ENCODE measurements around the gene MAP2K2.

The MAP2K2 gene

DNA sequence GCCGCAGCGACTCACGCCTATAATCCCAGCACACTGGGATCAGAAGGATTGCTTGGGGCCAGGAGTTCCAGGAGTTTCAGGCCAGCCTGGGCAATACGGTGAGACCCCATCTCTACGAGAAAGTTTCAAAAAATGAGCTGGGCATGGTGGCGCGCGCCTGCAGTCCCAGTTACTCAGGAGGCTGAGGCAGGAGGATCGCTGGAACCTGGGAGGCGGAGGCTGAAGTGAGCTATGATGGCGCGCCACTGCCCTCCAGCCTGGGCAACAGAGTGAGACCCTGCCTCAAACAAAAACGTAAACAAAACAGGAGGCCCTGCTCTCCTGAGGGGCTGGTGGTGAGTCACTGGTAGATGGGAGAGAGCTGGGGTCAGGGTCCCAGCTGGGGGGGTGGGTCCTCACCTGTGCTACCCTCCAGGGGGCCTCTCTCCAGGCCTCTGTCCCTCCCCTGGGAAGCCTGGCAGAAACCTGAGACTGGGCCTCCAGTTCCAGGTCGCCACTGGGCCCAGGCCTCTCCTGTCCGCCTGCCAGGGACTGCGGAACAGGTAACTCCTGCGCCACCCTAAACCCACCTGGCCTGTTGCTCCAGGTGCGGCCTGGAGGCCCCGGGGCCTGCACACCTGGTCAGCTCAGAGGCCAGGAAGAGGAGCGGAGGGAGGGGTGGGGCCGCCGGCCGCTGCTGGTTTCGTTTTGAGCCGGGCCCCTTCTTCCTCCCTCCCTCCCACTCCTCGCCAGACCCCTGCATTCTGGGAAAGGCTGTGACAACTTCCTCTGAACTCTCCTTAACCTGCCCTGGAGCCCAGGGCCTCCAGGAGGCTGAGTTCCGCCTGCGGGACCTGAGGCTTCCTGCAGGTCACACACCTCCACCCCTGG is 40.0 kb downstream of the MAP2K2 start:
- Mint-ChIP-seq H3K4me1 (ENCODE audit: low read depth) (peaks cover 28% of the 10 kb centered on the region), H3K36me3 (ENCODE audit: low read depth) (peaks cover 1% of the 10 kb centered on the region), H3K4me3 (peak overlapping the region; percentile 53), H3K27ac (peak overlapping the region; percentile 72), H3K27me3 (ENCODE audit: low read depth) (no peaks in the 10 kb centered on the region), H3K9me3 (no peaks in the 10 kb centered on the region)

DNA sequence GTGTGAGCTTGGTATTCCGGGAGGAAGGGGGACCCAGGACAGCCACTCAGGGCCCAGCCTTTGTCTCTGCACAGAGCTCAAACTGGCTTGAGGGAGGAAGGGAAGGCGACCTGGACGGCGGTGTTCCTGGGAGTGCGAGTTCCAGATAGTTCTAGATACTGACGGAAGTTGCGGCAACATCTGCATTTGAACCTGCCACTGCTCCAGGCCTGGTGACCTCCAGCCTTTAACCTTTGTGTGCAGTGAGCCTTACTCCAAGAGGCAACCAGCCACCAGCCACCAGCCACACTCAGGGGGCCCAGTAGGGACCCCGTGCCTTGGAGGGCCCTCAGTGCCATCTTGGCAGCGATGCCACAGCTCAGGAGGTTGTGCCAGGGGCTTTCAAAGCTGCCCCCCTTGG is 41.8 kb downstream of the MAP2K2 start:
- H3K4me3 Mint-ChIP-seq = no peak overlapping the region
- peaks cover 29% of the 10 kb centered on the region for H3K4me1 Mint-ChIP-seq (ENCODE audit: low read depth)
- H3K27ac Mint-ChIP-seq = no peak overlapping the region
- no peaks in the 10 kb centered on the region for H3K36me3 Mint-ChIP-seq (ENCODE audit: low read depth)
- H3K9me3 Mint-ChIP-seq = no peaks in the 10 kb centered on the region
- no peaks in the 10 kb centered on the region for H3K27me3 Mint-ChIP-seq (ENCODE audit: low read depth)

DNA sequence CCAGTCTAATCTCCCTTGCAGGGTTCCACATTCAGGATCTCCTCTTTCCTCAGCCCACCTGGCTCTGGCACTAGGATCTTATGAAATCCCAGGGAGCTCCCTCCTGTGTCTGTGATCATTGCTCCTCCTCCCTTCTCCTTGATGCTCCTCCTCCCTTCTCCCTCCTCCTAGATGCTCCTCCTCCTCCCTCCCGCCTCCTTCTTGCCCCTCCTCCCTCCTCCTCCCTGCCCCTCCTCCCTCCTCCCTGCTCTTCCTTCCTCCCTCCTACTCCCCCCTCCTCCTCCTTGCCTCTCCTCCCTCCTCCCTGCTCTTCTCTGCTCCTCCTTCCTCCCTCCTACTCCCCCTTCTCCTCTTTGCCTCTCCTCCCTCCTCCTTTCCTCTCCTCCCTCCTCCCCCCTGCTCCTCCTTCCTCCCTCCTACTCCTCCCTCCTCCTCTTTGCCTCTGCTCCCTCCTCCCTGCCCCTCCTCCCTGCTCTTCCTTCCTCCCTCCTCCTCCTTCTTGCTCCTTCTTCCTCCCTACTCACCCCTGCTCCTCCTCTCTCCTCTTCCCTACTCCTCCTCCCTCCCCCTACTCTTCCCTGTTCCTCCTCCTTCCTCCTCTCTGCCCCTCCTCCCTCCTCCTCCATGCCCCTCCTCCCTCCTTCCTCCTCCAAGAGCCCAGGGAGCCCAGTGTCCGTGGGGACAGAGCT is 42.3 kb downstream of the MAP2K2 start:
- Mint-ChIP-seq H3K27me3 (ENCODE audit: low read depth) (no peaks in the 10 kb centered on the region), H3K36me3 (ENCODE audit: low read depth) (no peaks in the 10 kb centered on the region), H3K27ac (peak overlapping the region; percentile 31), H3K9me3 (no peaks in the 10 kb centered on the region), H3K4me1 (ENCODE audit: low read depth) (peaks cover 34% of the 10 kb centered on the region), H3K4me3 (no peak overlapping the region)

DNA sequence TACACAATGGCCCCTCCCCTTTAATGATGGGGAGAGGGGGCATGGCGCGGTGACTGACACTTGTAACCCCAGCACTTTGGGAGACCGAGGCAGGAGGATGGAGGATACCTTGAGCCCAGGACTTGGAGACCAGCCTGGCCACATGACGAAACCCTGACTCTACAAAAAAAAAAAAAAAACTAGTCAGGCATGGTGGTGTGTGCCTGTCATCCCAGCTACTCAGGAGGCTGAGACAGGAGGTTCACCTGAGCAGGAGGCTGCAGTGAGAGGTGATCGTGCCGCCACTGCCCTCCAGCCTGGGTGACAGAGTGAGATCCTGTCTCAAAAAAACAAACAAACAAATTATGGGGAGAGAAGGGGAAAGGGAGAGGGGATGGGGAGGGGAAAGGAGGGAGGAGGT is 43.4 kb downstream of the MAP2K2 start:
- no peak overlapping the region for H3K27ac Mint-ChIP-seq
- H3K27me3 Mint-ChIP-seq (ENCODE audit: low read depth) = no peaks in the 10 kb centered on the region
- peaks cover 29% of the 10 kb centered on the region for H3K4me1 Mint-ChIP-seq (ENCODE audit: low read depth)
- H3K36me3 Mint-ChIP-seq (ENCODE audit: low read depth) = no peaks in the 10 kb centered on the region
- no peak overlapping the region for H3K4me3 Mint-ChIP-seq
- H3K9me3 Mint-ChIP-seq = no peaks in the 10 kb centered on the region

DNA sequence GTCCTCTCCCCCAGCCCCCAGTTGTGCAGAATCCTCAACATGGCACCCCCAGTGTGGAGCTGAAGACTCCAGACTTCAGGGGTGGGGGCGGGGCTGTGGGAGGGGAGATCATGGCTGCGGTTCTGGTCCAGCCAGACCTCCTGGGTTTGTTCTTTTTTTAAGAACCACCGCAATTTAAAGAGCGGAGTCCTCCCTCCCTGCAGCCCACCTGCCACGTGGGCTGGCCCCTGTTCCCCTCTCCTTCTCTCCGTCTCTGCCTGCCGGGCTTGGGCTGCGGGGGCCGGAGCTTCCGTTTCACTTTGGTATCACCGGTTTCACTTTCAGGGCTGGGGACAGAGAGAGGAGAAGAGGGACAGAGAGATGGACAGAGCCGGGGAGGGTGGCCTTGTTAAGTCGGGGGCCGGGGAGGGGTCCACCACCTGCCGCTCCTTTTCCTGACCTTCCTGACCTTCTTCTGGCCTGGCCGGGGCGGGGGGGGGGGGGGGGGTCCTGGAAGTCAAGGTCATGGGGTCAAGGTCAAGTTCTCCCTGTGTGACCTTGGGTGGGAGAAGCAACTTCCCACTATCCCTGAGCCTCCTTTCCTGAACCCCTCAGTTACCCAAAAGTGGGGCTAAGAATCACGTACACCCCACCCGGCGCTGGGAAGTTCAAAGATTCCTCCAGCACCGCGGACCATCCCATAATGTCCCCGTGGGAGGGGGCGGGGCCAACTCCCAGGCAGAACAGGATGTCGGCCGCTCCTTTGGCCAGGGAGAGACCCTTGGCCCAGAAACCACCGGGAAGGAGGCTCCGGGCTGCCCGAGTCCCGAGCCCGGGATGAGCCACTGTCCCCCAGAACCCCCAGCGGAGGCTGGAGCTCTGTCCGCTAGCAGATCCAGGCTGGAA is 45.9 kb downstream of the MAP2K2 start:
- Mint-ChIP-seq H3K27me3 (ENCODE audit: low read depth) (no peaks in the 10 kb centered on the region), H3K4me1 (ENCODE audit: low read depth) (peaks cover 28% of the 10 kb centered on the region)

DNA sequence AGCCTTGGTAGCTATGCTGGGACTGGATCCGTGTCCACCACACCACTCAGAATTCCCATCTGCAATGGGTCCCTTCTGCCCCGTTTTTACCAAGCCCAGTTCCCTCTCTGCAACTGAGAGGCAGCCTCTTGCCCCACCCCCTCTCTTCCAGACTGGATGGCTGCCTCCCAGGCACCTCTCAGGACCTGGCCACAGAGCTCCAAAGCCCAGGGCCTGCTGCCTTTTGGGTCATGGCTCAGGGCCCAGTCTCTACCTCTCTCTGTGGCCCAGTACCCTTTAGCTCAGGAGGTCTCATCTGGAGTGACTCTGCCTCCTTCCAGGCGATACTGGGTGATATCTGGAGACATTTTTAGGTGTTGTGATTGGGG is 46.9 kb downstream of the MAP2K2 start:
- Mint-ChIP-seq H3K27me3 (ENCODE audit: low read depth) (no peaks in the 10 kb centered on the region), H3K4me3 (no peak overlapping the region)

More for the DNA sequence above, 45.9 kb downstream of the MAP2K2 start:
- Mint-ChIP-seq H3K4me3 (peak overlapping the region; percentile 77), H3K36me3 (ENCODE audit: low read depth) (no peaks in the 10 kb centered on the region), H3K27ac (peak overlapping the region; percentile 90), H3K9me3 (no peaks in the 10 kb centered on the region)

DNA sequence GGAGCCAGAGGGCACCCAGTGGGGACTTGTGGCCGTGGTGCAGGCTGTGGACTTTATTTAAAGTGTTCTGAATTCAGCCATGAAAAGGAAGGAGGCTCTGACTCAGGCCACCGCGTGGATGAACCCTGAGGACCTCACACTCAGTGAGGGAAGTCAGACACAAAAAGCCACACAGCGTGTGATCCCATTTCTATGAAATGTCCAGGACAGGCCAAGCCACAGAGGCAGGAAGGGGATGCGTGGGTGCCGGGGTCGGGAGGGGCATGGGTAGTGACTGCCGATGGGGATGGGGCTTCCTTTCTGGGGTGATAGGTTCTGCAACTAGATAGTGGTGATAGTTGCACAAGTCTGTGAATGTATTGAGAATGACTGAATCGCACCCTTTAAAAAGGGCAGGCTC is 48.5 kb downstream of the MAP2K2 start:
- peak overlapping the region; percentile 59 for H3K4me3 Mint-ChIP-seq
- H3K4me1 Mint-ChIP-seq (ENCODE audit: low read depth) = peaks cover 27% of the 10 kb centered on the region

More for the DNA sequence above, 46.9 kb downstream of the MAP2K2 start:
- no peaks in the 10 kb centered on the region for H3K9me3 Mint-ChIP-seq
- no peaks in the 10 kb centered on the region for H3K36me3 Mint-ChIP-seq (ENCODE audit: low read depth)
- peaks cover 27% of the 10 kb centered on the region for H3K4me1 Mint-ChIP-seq (ENCODE audit: low read depth)
- peak overlapping the region; percentile 41 for H3K27ac Mint-ChIP-seq

DNA sequence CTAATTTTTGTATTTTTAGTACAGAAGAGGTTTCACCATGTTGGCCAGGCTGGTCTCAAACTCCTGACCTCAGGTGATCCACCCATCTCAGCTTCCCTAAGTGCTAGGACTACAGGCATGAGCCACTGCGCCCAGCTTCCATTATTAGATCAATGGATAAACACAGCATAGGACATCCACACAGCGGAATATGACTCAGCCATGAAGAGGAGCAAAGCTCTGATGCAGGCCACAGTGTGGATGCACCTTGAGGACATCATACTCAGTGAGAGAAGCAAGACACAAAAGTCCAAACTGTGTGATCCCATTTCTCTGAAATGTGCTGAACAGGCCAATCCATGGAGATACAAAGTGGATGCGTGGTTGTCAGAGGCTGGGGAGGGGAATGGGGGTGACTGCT is 52.3 kb downstream of the MAP2K2 start:
- Mint-ChIP-seq H3K9me3 (no peaks in the 10 kb centered on the region), H3K36me3 (ENCODE audit: low read depth) (no peaks in the 10 kb centered on the region), H3K4me3 (no peak overlapping the region), H3K27me3 (ENCODE audit: low read depth) (no peaks in the 10 kb centered on the region), H3K27ac (no peak overlapping the region), H3K4me1 (ENCODE audit: low read depth) (peaks cover 28% of the 10 kb centered on the region)

More for the DNA sequence above, 48.5 kb downstream of the MAP2K2 start:
- Mint-ChIP-seq H3K27ac (peak overlapping the region; percentile 85), H3K9me3 (no peaks in the 10 kb centered on the region), H3K36me3 (ENCODE audit: low read depth) (no peaks in the 10 kb centered on the region), H3K27me3 (ENCODE audit: low read depth) (no peaks in the 10 kb centered on the region)

DNA sequence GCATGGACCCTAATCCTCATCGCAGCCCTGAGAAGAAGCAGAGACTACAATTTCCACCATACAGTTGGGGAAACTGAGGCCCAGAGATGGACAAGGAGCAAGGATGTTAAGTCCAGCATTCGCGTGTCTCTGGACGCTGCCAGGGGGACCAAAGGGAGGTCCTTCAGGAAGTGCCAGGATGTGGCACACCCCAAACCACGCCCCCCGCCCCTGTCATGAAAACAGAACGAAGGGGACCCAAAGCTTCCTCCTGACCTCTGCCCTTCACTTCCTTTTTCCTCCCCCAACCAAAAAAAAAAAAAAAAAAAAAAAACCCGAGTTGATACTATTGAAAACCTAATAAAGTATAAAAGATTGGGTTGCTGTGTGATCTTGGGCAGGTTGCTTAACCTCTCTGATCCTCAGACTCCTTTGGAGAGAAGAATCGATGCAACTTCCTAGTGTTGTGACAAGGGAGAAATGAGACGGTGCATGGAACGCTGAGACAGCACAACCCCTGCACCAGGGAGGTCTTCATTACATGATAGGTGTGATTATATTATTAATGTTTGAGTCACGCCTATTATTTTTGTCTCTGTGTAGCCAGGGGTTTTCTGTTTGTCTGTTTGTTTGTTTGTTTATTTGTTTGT is 54.5 kb downstream of the MAP2K2 start:
- no peaks in the 10 kb centered on the region for H3K9me3 Mint-ChIP-seq
- peak overlapping the region; percentile 69 for H3K27ac Mint-ChIP-seq
- peaks cover 19% of the 10 kb centered on the region for H3K4me1 Mint-ChIP-seq (ENCODE audit: low read depth)
- H3K27me3 Mint-ChIP-seq (ENCODE audit: low read depth) = no peaks in the 10 kb centered on the region
- H3K36me3 Mint-ChIP-seq (ENCODE audit: low read depth) = no peaks in the 10 kb centered on the region
- peak overlapping the region; percentile 25 for H3K4me3 Mint-ChIP-seq

DNA sequence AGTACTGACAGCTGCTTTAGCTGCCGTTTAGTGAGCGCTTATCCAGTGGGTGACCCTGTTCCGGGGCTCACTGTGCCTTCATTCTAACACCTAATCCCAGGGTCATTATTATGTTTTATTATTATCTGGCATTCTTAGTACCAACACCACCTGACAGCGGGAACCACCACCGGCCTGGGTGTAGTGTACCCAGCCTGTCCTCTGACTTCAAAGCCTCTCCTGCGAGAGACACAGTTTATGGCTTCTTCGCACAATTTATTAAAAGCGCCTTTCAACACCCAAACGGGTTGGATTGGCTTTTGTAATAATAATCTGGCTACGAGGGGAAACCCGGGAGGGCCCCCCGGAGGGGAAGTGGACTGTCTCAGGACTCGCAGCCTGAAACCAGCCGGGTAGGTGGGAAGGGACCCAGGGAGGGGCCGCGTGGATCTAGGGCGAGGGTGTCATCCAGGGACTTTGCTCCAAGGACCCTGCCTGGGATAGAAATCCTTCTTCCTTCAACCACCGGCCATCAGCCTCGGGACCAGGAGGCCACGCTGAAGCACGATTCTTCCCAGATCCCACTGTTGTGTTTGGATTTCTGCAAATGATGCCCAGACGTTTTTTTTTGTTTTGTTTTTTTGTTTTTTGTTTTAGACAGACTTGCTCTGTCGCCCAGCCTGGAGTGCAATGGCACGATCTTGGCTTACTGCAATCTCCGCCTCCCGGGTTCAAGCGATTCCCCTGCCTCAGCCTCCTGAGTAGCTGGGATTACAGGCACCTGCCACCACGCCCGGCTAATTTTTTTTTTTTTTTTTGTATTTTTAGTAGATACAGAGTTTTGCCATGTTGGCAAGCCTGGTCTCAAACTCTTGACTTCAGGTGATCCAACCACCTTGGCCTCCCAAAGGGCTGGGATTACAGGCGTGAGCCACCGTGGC is 55.6 kb downstream of the MAP2K2 start:
- H3K27ac Mint-ChIP-seq = peak overlapping the region; percentile 77

DNA sequence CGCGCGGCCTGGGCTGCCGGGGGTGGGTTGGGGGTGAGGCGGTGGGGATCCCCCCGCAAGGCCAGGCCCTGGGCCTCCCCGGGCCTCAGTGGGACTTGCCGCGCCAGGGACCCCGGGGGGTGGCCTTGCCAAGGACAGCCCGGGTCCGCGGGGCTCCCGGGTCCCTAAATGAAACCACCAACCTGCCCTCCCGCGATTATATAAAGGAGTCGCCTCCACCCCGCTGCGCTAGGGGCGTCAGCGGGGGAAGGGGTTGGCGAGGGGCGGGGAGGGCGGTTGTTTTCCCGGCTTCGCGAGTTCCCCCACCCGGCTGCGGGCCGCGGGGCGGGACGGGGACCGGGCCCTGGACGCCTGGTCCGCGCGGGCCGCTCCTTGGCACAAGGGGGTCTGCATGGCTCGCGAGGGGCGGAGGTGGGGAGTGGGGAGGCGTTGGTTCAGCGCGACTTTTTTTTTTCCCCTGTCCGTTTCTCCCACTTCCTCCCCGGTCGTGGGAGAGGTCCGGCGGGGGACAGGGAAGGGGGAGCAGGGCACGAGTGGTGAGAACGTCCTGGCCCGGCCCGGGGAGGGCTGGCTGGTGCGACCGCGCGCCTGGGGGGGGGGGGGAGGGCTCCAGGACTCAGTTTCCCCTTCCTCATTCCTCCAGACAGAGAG is 56.4 kb downstream of the MAP2K2 start:
- peaks cover 3% of the 10 kb centered on the region for H3K36me3 Mint-ChIP-seq (ENCODE audit: low read depth)
- no peaks in the 10 kb centered on the region for H3K9me3 Mint-ChIP-seq
- peak overlapping the region; percentile 77 for H3K27ac Mint-ChIP-seq
- peaks cover 19% of the 10 kb centered on the region for H3K4me1 Mint-ChIP-seq (ENCODE audit: low read depth)
- H3K4me3 Mint-ChIP-seq = peak overlapping the region; percentile 78
- H3K27me3 Mint-ChIP-seq (ENCODE audit: low read depth) = no peaks in the 10 kb centered on the region

More for the DNA sequence above, 55.6 kb downstream of the MAP2K2 start:
- Mint-ChIP-seq H3K36me3 (ENCODE audit: low read depth) (peaks cover 3% of the 10 kb centered on the region), H3K4me1 (ENCODE audit: low read depth) (peaks cover 18% of the 10 kb centered on the region), H3K27me3 (ENCODE audit: low read depth) (no peaks in the 10 kb centered on the region), H3K4me3 (peak overlapping the region; percentile 78), H3K9me3 (no peaks in the 10 kb centered on the region)

DNA sequence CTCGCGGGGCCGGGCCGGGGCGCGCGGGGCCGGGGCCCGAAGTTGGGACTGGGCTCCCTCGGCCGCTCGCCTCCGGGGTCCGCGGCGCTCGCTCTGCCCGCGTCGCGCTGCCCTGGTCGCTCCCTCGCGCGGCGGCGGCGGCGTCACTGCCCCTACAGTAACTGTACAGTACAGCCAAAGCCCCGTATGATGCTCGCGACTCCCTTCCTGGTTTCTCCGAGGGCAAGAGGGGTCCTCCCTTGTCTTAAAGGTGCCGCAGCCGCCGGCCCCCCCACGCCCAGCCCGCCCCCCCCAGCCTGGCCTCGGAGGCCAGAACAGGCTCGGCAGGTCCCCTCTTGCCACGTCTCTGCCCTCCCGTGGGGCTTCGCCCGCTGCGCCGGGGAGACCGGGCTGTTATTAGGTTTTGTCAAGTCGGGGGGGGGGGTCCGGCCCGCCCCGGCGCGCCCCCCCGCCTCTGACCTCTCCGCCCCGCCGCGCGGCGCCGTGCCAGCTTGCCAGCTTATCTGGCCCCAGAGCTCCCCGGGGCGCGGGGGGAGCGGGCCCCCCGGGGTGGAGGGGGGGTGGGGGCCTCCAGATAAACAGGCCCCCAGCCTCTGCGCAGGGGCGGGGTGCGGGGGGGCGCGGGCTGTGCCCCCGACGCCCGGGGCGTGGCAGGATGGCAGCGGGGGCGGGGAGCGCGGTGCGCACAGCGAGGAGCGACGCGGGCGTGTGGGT is 57.1 kb downstream of the MAP2K2 start, which contains the start of gene ZBTB7A:
TSS of gene ZBTB7A (minus strand) at position 218 of the 714 bp plus-strand sequence. CDS start 11,667 bp downstream, outside the sequence.
- Mint-ChIP-seq H3K9me3 (no peaks in the 10 kb centered on the region), H3K27ac (peak within 1 kb of the TSS; percentile 80), H3K4me3 (peak within 1 kb of the TSS; percentile 84), H3K36me3 (ENCODE audit: low read depth) (peaks cover 3% of the 10 kb centered on the region), H3K4me1 (ENCODE audit: low read depth) (peaks cover 19% of the 10 kb centered on the region), H3K27me3 (ENCODE audit: low read depth) (no peaks in the 10 kb centered on the region)

Measured in T-helper 1 cell treated with Interleukin-12 subunit alpha and Interleukin-12 subunit beta and Interleukin-4 antibody, amounts not matched to agents 30 μg/mL and 1 μg/mL, for 36 hours (primary cell).